ENCODE measurements around the gene CFAP46. TPM values are rescaled to one million over a fixed set of nuclear protein-coding genes. Genes with fewer than 3 reads are reported as not detected.

The CFAP46 gene
- total and polyA plus RNA-seq, 4 donors: 0.33 to 0.59 (median 0.42) TPM

DNA sequence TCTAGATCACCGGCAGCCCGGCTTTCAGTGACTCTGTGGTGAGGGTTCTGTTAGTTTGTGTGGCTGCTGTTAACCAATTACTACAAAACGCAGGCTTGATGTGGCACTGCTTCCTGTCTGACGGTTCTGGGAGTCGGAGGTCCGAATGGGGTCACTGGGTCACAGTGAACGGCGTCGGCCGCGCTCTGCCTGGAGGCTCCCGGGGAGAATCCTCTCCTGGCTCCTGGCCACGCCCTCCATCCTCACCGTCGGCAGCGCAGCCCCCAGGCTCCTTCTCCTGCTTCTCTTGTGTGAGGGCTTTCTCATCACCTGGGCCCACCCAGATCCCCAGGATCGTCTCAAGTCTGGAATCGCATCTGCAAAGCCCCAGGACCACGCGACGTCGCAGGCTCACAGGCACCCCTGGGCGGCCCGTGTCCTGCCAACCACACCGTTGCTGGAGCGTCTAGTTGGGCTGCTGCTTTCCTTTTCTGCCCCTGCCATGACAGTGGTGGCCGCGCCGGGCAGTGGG, 124.6 kb downstream of the CFAP46 start:
- Histone ChIP-seq H3K9me3 (ENCODE audit: control insufficient read depth in 4 of 4, low read length in 3 of 4) (peaks cover 0 to 4% (median 0%) of the 10 kb centered on the region in 4 donors), H3K4me3 (ENCODE audit: low read depth in 1 of 3, low read length in 3 of 3) (no peak overlapping the region), H3K4me1 (ENCODE audit: control insufficient read depth in 4 of 4, insufficient read depth in 4 of 4, low read length in 3 of 4) (no peaks in the 10 kb centered on the region), H3K9ac (ENCODE audit: low read depth in 1 of 2, low read length in 2 of 2) (no peak overlapping the region), H3K36me3 (ENCODE audit: control insufficient read depth in 4 of 4, insufficient read depth in 3 of 4, low read depth in 1 of 4, low read length in 3 of 4) (no peaks in the 10 kb centered on the region), H3K27ac (ENCODE audit: low read depth in 1 of 2, low read length in 2 of 2) (no peak overlapping the region), H3K27me3 (ENCODE audit: control insufficient read depth in 4 of 4, insufficient read depth in 4 of 4, low read length in 3 of 4) (no peaks in the 10 kb centered on the region)
- no peak for DNase-seq (ENCODE audit: low spot score)
- TF ChIP-seq, protein P1, sequence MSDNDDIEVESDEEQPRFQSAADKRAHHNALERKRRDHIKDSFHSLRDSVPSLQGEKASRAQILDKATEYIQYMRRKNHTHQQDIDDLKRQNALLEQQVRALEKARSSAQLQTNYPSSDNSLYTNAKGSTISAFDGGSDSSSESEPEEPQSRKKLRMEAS (IDR thresholded peaks at IDR 0.05): no peak
- TF ChIP-seq NR2F2 (IDR thresholded peaks at IDR 0.05) (no peak), RAD21 (IDR thresholded peaks at IDR 0.05) (no peak), FOXA2 (IDR thresholded peaks at IDR 0.05) (no peak), JUND (IDR thresholded peaks at IDR 0.05) (no peak), YY1 (IDR thresholded peaks at IDR 0.05) (no peak), HNF4G (IDR thresholded peaks at IDR 0.05) (no peak), EGR1 (IDR thresholded peaks at IDR 0.05; ENCODE audit: low read depth in 2 of 2) (no peak), GABPA (IDR thresholded peaks at IDR 0.05 in 1 of 2, conservative IDR thresholded peaks at IDR 0.05 in 1 of 2) (no peak), FOXA1 (IDR thresholded peaks at IDR 0.05) (no peak), RXRA (IDR thresholded peaks at IDR 0.05) (no peak), TAF1 (conservative IDR thresholded peaks at IDR 0.05) (no peak), SP1 (IDR thresholded peaks at IDR 0.05) (no peak), HNF4A (conservative IDR thresholded peaks at IDR 0.05) (no peak)
- TF ChIP-seq, protein P2, sequence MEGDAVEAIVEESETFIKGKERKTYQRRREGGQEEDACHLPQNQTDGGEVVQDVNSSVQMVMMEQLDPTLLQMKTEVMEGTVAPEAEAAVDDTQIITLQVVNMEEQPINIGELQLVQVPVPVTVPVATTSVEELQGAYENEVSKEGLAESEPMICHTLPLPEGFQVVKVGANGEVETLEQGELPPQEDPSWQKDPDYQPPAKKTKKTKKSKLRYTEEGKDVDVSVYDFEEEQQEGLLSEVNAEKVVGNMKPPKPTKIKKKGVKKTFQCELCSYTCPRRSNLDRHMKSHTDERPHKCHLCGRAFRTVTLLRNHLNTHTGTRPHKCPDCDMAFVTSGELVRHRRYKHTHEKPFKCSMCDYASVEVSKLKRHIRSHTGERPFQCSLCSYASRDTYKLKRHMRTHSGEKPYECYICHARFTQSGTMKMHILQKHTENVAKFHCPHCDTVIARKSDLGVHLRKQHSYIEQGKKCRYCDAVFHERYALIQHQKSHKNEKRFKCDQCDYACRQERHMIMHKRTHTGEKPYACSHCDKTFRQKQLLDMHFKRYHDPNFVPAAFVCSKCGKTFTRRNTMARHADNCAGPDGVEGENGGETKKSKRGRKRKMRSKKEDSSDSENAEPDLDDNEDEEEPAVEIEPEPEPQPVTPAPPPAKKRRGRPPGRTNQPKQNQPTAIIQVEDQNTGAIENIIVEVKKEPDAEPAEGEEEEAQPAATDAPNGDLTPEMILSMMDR (IDR thresholded peaks at IDR 0.05; ENCODE audit: low read depth, low read length, missing input control): no peak
- TF ChIP-seq, protein P3, sequence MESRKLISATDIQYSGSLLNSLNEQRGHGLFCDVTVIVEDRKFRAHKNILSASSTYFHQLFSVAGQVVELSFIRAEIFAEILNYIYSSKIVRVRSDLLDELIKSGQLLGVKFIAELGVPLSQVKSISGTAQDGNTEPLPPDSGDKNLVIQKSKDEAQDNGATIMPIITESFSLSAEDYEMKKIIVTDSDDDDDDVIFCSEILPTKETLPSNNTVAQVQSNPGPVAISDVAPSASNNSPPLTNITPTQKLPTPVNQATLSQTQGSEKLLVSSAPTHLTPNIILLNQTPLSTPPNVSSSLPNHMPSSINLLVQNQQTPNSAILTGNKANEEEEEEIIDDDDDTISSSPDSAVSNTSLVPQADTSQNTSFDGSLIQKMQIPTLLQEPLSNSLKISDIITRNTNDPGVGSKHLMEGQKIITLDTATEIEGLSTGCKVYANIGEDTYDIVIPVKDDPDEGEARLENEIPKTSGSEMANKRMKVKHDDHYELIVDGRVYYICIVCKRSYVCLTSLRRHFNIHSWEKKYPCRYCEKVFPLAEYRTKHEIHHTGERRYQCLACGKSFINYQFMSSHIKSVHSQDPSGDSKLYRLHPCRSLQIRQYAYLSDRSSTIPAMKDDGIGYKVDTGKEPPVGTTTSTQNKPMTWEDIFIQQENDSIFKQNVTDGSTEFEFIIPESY (IDR thresholded peaks at IDR 0.05): no peak
- TF ChIP-seq, protein P4, sequence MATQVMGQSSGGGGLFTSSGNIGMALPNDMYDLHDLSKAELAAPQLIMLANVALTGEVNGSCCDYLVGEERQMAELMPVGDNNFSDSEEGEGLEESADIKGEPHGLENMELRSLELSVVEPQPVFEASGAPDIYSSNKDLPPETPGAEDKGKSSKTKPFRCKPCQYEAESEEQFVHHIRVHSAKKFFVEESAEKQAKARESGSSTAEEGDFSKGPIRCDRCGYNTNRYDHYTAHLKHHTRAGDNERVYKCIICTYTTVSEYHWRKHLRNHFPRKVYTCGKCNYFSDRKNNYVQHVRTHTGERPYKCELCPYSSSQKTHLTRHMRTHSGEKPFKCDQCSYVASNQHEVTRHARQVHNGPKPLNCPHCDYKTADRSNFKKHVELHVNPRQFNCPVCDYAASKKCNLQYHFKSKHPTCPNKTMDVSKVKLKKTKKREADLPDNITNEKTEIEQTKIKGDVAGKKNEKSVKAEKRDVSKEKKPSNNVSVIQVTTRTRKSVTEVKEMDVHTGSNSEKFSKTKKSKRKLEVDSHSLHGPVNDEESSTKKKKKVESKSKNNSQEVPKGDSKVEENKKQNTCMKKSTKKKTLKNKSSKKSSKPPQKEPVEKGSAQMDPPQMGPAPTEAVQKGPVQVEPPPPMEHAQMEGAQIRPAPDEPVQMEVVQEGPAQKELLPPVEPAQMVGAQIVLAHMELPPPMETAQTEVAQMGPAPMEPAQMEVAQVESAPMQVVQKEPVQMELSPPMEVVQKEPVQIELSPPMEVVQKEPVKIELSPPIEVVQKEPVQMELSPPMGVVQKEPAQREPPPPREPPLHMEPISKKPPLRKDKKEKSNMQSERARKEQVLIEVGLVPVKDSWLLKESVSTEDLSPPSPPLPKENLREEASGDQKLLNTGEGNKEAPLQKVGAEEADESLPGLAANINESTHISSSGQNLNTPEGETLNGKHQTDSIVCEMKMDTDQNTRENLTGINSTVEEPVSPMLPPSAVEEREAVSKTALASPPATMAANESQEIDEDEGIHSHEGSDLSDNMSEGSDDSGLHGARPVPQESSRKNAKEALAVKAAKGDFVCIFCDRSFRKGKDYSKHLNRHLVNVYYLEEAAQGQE (IDR thresholded peaks at IDR 0.05): no peak
- TF ChIP-seq, protein P5, sequence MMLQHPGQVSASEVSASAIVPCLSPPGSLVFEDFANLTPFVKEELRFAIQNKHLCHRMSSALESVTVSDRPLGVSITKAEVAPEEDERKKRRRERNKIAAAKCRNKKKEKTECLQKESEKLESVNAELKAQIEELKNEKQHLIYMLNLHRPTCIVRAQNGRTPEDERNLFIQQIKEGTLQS (IDR thresholded peaks at IDR 0.05): no peak
- 87% methylated on average over 29 of the region's 29 CpGs for whole genome bisulfite sequencing

Measured in liver (tissue), 9 donors.